Inflammatory macrophage treated with lipopolysaccharide for 1 hour (primary cell): ENCODE results near the gene LOX.

Experiments
- DNase-seq, 2 donors: peaks; one replicate each; pipeline ENCODE4 v3.0.0-alpha.2; 2020 to 2022

LOX gene, protein sequence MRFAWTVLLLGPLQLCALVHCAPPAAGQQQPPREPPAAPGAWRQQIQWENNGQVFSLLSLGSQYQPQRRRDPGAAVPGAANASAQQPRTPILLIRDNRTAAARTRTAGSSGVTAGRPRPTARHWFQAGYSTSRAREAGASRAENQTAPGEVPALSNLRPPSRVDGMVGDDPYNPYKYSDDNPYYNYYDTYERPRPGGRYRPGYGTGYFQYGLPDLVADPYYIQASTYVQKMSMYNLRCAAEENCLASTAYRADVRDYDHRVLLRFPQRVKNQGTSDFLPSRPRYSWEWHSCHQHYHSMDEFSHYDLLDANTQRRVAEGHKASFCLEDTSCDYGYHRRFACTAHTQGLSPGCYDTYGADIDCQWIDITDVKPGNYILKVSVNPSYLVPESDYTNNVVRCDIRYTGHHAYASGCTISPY

DNA sequence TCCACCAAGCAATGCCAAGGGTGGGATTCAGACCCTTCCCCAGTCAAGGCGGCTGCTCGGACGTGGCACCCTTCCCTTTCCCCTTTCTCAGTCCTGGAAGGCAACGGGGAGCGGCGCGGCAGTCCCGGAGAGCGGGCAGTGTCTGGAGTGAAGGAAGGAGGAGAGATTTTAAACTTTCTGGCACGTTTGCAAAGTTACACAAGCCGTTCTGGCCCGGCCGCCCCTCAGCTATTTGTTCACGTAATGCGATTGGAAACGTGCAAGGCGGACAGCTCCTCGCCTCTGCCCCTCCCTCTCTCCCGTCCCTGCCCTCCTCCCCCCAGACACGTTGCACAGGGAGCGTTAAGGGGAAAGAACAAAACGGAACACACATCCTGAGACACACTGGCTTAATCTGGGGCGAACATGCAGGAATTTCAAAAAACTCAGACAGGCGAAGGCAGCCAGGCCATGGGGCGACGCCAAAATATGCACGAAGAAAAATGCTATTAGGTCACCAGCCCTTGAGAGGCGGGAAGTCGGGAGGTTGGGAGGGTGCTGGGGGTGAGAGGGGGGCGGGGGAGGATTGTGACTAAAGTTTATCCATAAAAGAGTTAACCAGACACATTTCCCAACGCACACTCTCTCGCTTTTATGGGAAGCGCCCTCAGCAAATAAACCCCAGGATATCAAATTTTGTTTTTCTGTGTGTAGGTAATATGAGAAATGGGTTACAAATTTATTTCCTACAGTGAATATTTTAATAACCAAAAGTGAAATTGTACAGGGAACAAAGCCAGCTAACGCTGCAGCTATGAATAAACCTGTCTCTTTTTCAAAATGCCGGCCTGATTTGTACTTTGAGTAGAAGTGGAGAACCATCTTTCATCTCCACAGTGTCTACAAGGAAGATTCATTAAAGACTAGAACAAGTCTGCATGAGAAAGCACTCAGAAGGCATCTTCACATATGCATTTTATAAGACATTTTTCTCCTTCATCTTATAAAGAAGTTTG is at the start of gene LOX:
Gene LOX, minus strand, starts transcription at position 144 of the 995 bp plus-strand sequence. CDS start 274 bp downstream, outside the sequence.
- no peak for DNase-seq

DNA sequence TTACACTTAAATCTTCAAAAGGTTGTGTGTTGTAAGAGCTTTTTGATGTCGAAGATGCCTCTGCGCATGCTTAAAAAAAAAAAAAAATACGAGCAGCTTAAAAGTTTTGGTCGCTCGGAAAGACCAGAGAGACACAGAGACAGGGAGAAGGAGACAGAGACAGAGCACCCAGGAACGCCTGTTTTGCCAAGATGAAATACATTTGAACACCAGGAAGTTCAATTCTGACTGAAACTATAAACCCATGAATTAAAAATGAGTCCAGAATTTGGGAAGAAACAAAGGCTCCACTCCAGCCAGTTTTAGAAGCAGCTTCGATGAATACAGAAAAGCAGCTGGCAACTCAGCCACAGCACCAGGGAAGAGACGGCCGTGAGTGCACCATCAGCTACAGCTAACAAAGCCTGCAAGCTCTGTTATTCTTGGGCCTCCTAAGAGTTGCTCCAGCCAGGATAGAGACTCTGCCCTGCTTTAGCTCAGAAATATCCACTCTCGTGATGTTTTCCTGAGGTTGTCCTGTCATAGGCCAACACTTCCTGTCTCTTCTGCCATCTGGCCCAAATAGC is 48.8 kb upstream of the LOX start:
- no peak for DNase-seq

DNA sequence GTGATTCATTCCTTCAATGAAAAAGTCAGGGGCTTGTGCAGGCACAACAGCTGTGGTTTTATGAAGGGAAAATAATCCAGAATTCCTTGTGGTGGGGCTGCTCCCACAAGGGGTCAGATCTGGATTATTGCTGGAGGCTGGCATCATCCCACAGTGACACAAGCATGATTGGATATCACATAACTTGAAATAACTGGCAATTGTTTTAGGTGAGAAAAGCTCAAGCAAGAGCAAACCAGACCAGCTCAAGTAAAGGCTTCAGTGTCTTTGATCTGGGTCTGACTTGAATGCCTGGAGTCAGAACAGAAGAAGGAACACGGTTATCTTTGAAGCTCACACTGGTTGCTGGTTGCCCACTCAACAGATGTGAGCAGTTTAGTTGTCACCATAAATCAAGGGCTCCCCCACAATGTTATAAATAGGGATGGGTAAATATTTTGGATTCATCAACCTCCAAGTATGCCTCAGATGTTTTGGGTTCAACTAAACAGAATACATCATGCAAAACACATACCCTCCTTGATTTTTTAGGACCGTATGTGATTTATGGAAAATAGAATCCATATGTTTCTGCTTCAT is 48.2 kb upstream of the LOX start:
- no peak for DNase-seq

DNA sequence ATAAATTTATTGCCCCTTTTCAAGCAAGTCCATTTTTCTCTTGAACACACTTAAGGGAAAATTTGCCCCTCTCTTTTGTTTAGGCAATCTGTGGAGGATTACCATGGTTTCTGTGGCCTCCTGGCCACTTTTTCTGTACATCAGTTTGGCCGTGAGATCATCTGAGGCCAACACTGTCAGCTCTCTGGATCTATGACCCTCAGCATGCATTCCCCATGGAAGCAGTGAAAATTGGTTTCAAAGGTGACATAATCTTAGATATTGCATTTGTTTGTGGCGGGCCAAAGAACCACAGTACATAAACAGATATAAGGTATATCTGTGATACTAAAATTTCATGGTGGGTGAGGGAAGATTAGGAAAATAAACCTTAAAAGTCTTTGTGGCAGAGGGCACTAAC is 46.7 kb upstream of the LOX start:
- no peak for DNase-seq

DNA sequence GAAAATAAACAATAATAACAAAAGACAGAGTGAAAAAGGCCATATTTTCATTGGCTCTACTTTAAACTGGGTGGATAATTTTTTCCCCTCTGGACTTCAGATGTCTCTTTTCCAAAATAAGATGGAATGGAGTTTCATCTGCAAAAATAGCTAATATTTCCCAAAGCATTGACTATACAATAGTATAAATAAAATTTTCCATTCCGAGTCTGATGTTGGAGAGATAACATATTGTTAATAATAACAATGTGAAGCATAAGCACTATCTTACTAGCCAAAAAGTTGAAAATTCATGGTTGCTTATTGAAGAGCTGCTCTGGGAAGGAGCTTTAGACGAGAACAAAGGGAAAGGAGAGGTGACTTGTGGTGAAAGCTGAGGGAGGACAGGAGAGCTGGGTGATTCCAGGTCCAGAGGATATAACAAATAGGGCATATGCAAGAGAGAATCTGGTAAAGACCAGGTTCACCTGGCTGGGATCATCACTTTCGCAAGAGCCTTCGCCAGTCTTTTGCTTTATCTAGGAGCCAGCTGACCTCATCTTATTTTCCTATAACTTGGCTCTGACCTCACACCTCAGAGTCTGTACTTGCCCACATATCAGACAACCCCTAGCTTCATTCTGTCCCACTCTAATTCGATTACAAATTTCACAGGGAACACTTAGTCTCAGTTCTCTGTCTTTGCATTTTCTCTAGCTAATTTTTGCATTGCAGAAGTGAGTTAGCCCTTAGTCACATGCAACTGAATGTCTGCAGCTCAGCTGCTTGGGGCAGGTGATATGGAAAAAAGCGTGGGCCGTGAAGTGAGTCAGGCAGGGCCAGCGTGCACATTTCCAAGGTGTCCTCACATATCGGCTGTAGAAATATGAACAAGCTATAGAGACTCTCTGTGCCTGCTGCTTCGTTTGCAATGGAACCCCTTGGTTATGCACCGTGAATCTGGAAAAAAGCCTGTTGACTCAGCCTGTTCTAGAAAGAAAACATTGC is 43.7 kb upstream of the LOX start:
- DNase-seq = no peak

DNA sequence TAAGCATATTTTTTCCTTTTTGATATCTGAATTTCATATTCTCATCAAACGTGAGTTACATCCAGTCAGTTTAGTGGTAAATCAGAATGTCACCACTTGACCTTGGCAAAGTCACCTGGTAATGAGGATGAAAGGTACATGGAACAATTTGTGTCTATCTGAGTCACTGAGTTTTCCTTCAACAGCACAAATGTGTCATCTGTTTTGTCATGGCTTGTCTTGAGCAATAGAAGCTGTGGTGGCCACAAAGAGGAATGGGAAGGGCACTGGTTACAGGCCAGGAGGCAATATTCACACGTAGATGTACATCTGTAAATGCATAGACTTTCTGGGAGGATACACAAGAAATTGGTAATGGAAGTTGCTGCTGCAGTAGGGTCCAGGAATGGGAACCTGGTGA is 42.9 kb upstream of the LOX start:
- DNase-seq = peak; percentile 14 to 40

DNA sequence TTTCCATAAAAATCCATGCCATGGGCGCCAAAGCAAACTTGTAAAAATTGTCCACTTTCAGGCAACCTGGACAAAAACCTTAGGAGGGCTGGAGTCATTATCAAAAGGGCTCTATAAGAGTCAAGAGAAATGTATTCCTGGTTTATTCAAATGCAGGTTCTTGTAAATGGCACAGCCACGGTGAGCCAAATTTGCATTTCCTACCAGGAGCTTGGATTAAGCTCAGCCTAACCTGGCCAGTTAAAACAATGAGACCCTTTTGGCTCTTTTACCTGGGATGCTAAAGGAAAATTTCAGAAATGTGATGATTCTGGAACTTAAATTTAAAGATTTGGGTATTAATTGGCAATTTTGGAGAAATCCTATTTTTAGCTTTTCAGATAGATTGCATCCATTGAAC is 42.4 kb upstream of the LOX start:
- no peak for DNase-seq

DNA sequence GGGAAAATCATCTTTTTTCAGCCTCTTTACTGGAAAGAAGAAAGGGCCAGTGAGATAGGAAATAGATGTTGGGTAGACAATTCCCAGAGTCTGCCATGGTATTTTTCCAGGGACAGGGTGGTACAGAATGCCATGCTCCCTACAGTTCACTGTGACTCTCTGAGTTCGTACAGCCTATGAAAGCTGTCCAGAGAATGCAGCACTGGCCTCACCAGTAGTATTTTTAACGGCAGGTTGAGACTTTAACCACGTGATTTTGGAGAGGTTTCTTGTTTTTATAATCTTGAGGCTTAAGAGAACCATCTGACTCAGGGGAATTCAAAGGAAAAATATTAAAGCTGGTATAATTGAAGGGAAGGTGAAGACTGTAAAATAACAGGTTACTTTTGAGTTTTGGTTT is 41.1 kb upstream of the LOX start:
- DNase-seq = no peak

DNA sequence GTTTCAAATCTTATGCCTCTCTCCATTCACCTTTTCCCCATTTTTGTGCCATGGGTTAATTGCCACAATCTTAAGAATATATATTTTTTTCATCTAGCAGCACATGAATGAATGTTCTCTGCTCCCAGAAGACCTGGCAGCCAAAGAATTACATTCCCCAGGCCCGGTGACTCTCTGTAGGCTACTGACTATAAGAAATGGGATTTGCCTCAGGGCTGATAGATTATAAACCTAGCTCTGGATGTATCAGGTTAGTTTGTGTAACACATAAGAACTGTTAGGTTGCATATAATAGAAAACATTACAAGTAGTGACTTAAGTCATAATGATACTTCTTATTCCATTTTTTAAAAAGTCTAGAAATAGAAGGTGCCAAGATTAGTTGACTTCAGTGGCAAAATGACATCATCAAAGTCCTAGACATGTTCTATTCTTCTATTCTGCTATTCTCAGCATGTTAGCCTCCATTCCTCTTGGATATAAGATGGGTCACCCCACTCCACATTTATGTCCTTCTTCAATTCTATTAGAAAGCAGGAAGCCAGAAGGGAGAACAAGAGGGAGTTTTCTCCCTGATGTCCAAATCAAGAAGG is 40.4 kb upstream of the LOX start:
- no peak for DNase-seq

DNA sequence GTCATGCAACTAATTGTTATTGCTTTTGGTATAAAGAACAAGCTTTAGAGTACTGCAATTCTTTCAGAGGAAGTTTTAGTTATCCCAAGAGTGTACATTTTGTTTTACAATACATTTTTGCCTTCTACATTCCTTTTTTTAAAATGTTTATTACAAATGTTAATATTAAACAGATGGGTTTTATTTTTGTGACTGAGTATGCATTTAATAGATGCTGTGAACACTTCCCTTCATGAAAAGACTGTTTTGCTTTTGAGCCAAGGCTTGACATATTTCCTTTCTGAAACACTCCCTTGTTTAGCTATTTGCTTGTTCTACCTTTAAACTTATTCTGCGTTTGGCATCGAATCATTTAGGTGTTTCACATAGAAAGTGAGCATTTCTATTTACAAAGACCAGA is 36.4 kb upstream of the LOX start:
- DNase-seq = no peak

DNA sequence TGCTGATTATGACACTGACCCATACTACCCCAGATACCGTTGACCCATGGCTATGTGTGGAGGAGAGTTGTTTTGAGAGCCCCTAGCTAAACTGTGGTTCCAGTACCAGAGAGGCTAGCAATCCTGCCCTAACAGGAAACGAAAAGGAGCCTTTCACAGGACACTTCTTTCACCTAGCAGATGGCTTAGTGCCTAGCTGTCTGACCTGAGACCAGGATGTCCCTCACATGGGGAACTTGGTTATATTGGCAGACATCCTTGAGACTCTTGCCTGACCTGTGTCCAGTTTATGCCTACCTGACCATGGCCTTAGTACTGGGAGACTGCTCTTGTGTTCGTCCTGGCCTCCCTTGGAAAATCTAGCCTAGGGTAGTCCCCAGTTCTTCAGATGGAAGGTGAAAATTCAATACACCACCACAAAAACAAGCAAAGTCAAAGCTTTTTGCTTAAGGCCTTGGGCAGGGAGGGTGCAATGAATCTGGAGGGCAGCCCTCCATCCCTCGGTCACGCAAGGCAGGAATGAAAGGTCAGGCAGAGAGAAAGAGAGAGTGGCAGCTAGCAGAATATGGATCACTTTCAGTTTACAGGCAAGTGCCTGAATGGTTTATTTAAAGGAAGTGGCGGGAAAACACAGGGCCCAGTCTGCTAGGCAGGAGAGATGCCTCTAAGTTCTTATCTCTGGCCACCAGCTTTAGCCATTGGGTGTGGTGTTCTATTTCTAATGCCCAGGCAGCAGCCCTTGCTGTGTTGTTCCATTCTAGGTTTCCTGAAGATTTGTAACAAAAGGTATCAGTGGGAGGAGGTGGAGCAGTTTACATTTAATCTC is 34.9 kb upstream of the LOX start:
- DNase-seq = no peak

DNA sequence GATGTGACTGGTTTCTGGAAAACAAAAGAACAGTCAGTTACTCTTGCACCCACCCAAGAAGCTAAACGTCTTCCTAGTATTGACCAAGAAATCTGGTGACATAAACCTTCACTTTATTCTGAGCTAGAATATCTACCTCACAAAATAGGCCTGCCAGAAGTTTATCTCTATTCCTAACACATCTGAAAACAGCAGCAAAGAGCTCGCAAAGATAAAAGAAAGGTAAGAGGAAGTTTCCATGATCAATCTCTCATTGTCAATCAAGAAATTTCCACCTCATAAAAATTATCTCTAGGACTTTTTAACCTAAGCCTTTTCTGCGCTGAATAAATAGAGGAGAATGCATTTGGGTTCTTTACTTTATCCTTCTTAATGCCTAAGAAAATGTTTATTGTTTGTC is 34.0 kb upstream of the LOX start:
- no peak for DNase-seq

DNA sequence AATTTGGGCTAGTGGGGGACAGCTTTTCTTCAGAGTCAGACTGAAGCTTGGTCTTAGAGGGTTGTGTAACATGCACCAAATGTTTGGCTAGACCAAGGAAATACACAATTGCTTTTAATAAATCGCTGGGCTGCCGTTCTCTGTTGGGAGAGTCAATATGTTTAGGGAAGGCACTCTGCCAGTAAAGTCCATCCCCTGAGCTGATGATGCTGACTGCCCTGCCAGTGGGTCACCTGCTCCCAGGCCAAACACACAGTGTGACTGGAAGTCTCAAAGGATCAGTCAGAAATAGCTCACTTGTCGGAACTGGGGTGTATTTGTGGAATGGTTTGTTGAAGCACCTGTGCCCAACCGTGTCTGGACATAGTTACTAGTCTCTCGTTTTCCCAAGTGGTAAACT is 33.4 kb upstream of the LOX start:
- no peak for DNase-seq

DNA sequence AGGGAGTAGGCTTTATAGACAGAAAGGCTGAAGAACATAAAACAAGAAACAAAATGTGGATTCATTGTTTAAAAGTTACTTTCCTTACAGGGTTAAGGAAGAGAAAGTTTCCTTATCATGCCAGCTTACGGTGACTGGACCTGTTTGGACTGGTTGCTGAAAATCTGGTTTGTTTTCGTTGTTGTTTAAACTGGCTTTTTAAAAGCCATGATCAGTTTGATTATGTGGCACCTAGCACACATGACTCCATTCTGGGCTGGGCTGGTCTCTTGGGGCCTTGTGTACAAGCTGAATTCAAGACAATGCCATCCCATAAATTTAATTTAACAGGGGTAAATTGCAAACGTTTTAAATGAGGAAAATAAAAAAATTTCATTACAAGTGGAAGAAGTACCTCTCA is 32.9 kb upstream of the LOX start:
- DNase-seq = no peak

DNA sequence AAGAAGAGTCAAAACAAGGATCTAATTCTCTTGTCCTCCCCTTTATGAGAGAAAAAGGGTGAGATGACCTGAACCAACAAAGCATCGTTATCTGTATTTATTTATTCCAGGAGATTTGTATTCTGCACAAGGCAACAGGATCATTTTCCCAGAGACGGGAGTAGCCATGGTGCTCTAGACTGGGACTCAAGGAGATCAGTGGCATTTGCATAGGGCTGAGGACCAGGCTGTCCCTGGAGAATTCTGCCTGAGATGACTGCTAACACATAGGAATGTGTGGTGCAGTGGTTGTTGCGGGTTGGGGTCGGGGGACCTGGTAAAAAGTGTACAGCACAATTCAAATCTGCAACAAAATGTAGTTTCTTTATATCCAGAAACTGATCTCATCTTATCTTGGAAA is 29.0 kb upstream of the LOX start:
- DNase-seq = no peak

DNA sequence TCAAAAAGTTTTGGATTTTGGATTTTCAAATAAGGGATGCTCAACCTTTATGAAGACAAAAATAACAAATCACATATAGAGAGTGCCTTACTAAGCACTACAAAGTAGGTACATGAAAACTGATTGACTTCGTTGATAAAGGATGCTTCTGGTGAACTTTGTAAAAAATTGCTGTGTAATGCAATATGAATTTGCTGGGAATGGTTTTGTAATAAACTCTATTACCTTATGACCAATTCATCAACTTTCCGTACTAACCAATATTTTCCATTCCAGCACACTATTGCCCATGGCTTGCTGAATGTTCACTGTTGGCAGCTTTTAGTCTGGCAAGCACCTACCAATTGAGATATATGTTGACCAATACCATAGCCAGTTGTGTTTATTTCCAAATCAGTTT is 27.9 kb upstream of the LOX start:
- DNase-seq = no peak

DNA sequence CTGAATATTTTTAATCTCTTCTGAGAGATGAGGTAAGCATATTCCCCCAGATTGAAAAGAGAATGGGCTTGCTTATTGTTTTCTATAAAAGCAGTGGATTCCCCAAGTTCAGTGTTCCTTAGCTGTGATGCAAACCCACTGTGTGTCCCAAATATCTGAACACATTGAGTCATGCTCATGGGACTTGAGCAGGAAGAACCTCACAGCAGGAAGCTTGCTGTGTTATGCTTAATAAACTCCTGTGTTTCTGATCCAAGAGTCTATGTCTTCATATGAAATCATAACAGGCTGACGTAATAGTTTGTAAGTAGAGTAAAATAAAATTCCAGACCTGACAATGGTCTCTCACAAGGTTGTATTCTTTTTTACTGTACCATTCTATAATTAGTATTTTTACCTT is 24.8 kb upstream of the LOX start:
- peak; percentile 16 to 77 for DNase-seq

DNA sequence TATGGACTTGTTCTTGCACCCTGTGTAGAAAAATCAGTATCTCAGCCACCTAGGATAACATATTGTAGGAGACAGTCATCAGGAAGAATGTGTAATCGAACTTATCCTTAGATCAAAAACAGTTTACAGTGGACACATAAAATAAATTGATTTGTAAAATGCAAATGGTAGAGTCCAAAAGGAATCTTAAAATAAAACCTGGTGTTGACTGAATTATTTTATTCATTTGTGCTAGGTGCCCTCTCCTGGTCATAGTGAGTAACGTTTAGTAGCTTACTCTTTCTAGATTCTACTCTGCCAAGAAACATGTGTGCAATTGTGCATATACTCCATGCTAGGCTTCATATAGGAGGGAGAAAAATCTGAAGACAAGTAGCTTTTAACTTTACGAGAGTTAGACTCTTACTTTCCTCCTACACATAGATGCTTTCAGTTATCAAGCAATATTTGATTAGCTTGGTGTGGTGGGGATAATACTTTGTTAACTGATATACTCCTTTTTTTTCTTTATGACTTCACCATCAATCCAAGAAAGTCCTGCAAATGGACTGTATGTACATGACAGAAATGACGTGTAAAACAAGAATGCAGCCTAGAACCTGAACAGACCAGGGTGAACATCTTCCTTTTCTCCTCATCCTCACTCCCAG is 23.7 kb upstream of the LOX start:
- DNase-seq = peak; percentile 30 to 57

DNA sequence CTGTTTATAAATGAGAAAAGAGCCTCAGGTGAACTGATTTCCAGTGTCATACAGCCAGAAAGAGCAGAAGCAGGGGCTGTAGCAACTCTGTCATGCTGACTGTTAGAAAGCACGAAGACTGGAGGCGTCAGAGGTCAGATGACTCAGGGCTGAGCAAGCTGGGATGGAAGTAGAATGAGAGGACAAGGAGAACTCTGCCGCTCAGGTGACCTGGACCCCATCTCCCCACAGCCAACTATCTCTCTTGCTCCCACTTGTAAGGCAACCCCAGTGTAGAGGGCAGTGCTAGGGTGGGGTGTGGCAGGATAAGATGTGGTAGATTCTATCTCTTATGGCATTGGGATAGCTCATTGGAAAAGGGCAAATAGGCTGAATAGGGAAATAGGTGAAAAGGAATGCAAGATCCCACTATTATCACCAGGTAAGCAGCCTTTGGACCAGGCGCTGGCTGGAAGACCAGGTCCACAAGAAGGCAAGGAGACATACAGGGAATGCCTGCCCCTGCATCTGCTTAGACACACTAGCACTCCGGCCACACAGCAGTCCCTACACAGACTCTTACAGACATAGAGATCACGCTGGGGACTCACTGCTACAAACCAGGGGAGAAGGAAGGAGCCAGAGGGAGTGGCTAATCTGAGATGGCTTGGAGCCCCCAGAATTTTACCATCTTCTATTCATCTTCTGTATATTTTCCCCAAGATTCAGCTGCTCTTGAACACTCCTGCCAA is 21.2 kb upstream of the LOX start:
- DNase-seq = no peak
